ENCODE data around the gene KCNE2. TPM values are rescaled to one million over a fixed set of nuclear protein-coding genes. Genes with fewer than 3 reads are reported as not detected.

Gene KCNE2, protein sequence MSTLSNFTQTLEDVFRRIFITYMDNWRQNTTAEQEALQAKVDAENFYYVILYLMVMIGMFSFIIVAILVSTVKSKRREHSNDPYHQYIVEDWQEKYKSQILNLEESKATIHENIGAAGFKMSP
- total RNA-seq, result 0.23 TPM

DNA sequence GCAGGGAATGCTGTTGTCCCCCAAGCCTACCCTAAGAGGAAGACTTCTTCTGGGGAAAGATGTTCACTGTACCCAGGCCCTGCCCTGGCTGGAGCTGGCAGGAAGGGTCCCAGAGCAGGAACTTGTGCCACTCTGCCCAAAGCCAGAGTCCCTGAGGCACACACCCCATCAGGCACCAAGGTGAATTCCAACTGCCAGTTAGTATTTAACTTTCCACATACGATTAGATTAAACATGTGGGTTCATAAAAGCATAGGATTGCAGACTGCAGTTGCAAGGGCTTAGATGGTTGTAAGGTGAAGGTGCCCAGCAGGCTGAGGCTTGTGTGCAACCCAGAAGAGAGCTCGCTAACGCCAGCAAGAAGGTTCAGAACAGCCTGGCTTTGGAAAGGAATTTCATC is at the start of gene KCNE2:
TSS of gene KCNE2 (plus strand) at position 274 of the 400 bp plus-strand sequence. CDS start 6,473 bp downstream, outside the sequence.

DNA sequence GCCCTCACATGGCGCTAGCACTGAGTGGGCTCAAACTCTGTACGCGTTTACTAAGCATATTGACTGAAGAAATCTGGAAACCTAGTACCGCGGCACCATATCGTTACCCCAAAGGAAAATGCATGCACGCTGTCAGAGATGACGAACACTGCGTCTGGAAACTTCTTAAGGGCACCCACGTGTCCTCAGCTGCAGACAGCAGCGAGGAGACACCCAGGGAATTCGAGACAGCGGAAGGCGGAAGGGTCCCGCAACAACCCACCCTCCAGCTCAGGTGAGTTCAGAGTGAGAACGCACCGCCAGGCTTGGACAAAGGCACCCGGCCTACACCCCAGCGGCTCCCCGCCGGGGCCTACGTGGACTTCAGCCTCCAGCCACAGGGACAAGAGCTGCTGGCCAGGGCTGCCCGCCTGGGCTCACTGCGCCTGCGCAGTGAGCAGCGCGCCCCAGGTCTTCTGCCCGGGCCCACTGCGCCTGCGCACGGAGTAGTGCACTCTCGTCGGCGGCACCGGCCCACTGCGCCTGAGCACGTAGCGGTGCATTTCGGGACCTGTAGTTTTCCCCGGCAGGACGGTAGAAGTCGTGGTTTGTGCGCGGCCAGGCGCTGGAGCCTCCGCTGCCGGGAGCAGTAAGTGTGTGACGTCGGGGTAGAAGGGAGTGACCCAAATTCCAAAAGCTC is 11.3 kb downstream of the KCNE2 start, which contains the start of gene SMIM11:
TSS of gene SMIM11 (plus strand) at position 568 of the 679 bp plus-strand sequence. CDS start 3,998 bp downstream, outside the sequence.

Other genes starting within 250 kb of the KCNE2 start
- gene SMIM11, start 11.5 kb downstream of the KCNE2 start, total RNA-seq, result 36.7 TPM
- not detected for gene SMIM34, start 59.9 kb downstream of the KCNE2 start, total RNA-seq
- gene KCNE1, start 148.2 kb downstream of the KCNE2 start, total RNA-seq, result 0.46 TPM